ENCODE measurements around the gene PLCL2.

DNA sequence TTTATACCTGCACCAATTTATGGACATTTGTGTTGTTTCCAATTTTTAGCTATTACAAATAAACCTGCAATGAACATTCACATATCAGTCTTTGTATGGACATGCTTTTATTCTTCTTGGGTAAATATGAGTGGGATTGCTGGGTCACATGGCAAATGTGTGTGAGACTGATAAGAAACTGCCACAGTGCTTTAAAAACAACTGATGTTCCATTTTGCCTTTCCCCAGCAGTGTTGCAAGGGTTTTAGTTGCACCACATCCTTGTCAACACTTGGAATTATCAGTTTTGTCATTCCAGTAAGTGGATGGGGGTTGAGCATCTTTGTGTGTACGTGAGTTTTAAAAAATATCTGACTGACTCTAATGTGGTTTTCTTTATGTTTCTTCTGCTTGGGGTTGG, 191.2 kb downstream of the PLCL2 start:
- no peak for TF ChIP-seq POLR2AphosphoS5 (IDR thresholded peaks at IDR 0.05)
- no peak for TF ChIP-seq POLR2A (IDR thresholded peaks at IDR 0.05)
- TF ChIP-seq CTCF (IDR thresholded peaks at IDR 0.05 in 8 of 11, conservative IDR thresholded peaks at IDR 0.05 in 3 of 11), result no peak

Data from spleen (tissue), 7 donors.